ENCODE data around the gene HOXA5.

GRCh38 chr7:27116962-27117886 lies 26.3 kb downstream of the HOXA5 start:
- TF ChIP-seq CTCF (IDR thresholded peaks at IDR 0.05) (no peak), ZFX (IDR thresholded peaks at IDR 0.05; ENCODE audit: borderline replicate concordance) (no peak)

Measured in 22Rv1 (cell line).